Neutrophil (primary cell): Measurements from ENCODE around the gene MRPL33.
"Not testable (repeated sequence)": the region's sequence is repeated elsewhere in the genome, so short reads cannot be mapped to it uniquely, and the experiment has no call there.

Experiments used
- H3K27ac ChIP-seq: fragments of 200-600 bp; sonication (generic); 2 replicates; pipeline ENCODE4 v1.5.1; 2016; ENCODE audit warnings: mild to moderate bottlenecking, moderate library complexity
- H3K27me3 ChIP-seq: fragments of 200-600 bp; sonication (generic); 2 replicates; pipeline ENCODE4 v1.6.0; 2016; ENCODE audit warnings: mild to moderate bottlenecking
- H3K36me3 ChIP-seq: fragments of 200-600 bp; sonication (generic); 2 replicates; pipeline ENCODE4 v1.5.1; 2017
- H3K4me1 ChIP-seq, 2 experiments: fragments of 200-600 bp in 1 of 2; sonication (generic) in 1 of 2; 1 replicate in 1 of 2; 2 replicates in 1 of 2; pipeline versions ENCODE4 v1.5.1 to v1.6.1; 2013 to 2016; ENCODE audit warnings: low read depth in 1 of 2, low read length in 1 of 2, mild to moderate bottlenecking in 1 of 2, moderate library complexity in 1 of 2; ENCODE audit not compliant: control insufficient read depth in 1 of 2, insufficient read depth in 1 of 2
- H3K4me3 ChIP-seq, 2 experiments: fragments of 200-600 bp in 1 of 2; sonication (generic) in 1 of 2; 1 replicate in 1 of 2; 2 replicates in 1 of 2; pipeline ENCODE4 v1.5.1; 2013 to 2016; ENCODE audit warnings: low read depth in 1 of 2, low read length in 1 of 2, mild to moderate bottlenecking in 1 of 2, moderate library complexity in 1 of 2
- H3K9me3 ChIP-seq: fragments of 200-600 bp; sonication (generic); 2 replicates; pipeline ENCODE4 v1.5.1; 2016
- CTCF ChIP-seq: fragments of 200-600 bp; sonication (generic); IDR thresholded peaks from 2 replicates; pipeline ENCODE4 v1.5.1; 2016; ENCODE audit warnings: antibody characterized with exemption

The MRPL33 gene

GRCh38 chr2:27737676-27738348 is 33.7 kb upstream of the MRPL33 start:
- H3K4me1 ChIP-seq: peaks cover 8 to 10% of the 10 kb centered on the region in 2 experiments
- H3K27ac ChIP-seq: no peak overlapping the region
- no peak for TF ChIP-seq CTCF

GRCh38 chr2:27738349-27739057 is 33.0 kb upstream of the MRPL33 start:
- no peak for TF ChIP-seq CTCF
- H3K4me3 ChIP-seq: no peak overlapping the region
- H3K27me3 ChIP-seq: peaks cover 33% of the 10 kb centered on the region
- no peaks in the 10 kb centered on the region for H3K36me3 ChIP-seq
- peaks cover 8 to 10% of the 10 kb centered on the region in 2 experiments for H3K4me1 ChIP-seq
- H3K27ac ChIP-seq: no peak overlapping the region
- H3K9me3 ChIP-seq: no peaks in the 10 kb centered on the region

More at GRCh38 chr2:27737676-27738348, 33.7 kb upstream of the MRPL33 start:
- Histone ChIP-seq H3K27me3 (peaks cover 33% of the 10 kb centered on the region), H3K9me3 (no peaks in the 10 kb centered on the region), H3K4me3 (no peak overlapping the region), H3K36me3 (no peaks in the 10 kb centered on the region)

GRCh38 chr2:27739058-27739373 is 32.5 kb upstream of the MRPL33 start:
- Histone ChIP-seq H3K9me3 (no peaks in the 10 kb centered on the region), H3K4me1 (peaks cover 8 to 10% of the 10 kb centered on the region in 2 experiments), H3K4me3 (no peak overlapping the region), H3K27ac (no peak overlapping the region), H3K27me3 (peaks cover 32% of the 10 kb centered on the region), H3K36me3 (no peaks in the 10 kb centered on the region)
- TF ChIP-seq CTCF: no peak

- Histone ChIP-seq H3K4me3 (no peak overlapping the region), H3K27me3 (peaks cover 6% of the 10 kb centered on the region), H3K36me3 (no peaks in the 10 kb centered on the region), H3K27ac (no peak overlapping the region), H3K9me3 (no peaks in the 10 kb centered on the region), H3K4me1 (no peaks in the 10 kb centered on the region)
- TF ChIP-seq CTCF: no peak
These were observed 29.8 kb upstream of the MRPL33 start for GRCh38 chr2:27741673-27742072.

- no peaks in the 10 kb centered on the region for H3K36me3 ChIP-seq
- TF ChIP-seq CTCF: no peak
These were observed 28.9 kb upstream of the MRPL33 start for GRCh38 chr2:27742571-27742970.

GRCh38 chr2:27745494-27745893 is 26.0 kb upstream of the MRPL33 start:
- H3K4me3 ChIP-seq, H3K9me3 ChIP-seq, H3K4me1 ChIP-seq, H3K27ac ChIP-seq, H3K27me3 ChIP-seq, H3K36me3 ChIP-seq: not testable (repeated sequence)

More at GRCh38 chr2:27742571-27742970, 28.9 kb upstream of the MRPL33 start:
- no peak overlapping the region for H3K27ac ChIP-seq
- no peaks in the 10 kb centered on the region for H3K4me1 ChIP-seq
- H3K4me3 ChIP-seq: no peak overlapping the region
- H3K27me3 ChIP-seq: no peaks in the 10 kb centered on the region
- H3K9me3 ChIP-seq: no peaks in the 10 kb centered on the region
